GM21619 (cell line): ENCODE measurements around the gene ABCF1.
A peak's percentile ranks its signal among the peaks of the same experiment; 100 is the strongest.
"Not testable (repeated sequence)": the region's sequence is repeated elsewhere in the genome, so short reads cannot be mapped to it uniquely, and the experiment has no call there.

Experiments used
- ATAC-seq: cut with Tn5 transposase; IDR thresholded peaks from one replicate; pipeline ENCODE4 v1.9.1; 2021; ENCODE audit not compliant: unreplicated experiment

Gene ABCF1

DNA sequence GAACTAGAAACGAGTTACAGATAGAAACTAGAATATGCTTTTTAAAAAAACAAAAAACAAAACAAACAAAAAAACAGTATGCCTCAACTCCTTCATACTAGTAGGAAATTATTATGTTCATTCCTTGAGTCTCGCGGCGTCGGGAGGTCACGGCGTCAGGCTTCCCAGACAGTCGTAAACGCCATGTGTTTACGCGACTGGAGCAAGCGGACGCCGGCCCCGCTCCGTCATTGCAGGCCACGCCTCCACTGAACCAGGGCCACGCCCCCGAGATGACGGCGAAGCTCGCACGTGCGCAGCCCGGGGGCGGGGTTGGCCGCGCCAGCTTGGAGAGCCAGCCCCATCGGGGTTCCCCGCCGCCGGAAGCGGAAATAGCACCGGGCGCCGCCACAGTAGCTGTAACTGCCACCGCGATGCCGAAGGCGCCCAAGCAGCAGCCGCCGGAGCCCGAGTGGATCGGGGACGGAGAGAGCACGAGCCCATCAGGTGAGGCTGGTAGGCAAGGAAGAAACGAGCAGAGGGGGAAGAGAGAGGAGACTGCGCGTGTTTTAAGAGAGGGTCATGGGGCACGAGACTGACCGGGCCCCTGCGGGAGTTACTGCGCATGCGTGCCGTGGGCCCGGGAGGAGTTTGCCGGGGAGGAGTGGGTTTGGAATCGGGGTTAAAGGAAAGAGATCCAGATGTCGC lies at the start of gene ABCF1:
Gene ABCF1 (plus strand): TSS at position 368 of the 687 bp plus-strand sequence. CDS start 46 bp downstream, at position 414.
- ATAC-seq, result peak; percentile 87

DNA sequence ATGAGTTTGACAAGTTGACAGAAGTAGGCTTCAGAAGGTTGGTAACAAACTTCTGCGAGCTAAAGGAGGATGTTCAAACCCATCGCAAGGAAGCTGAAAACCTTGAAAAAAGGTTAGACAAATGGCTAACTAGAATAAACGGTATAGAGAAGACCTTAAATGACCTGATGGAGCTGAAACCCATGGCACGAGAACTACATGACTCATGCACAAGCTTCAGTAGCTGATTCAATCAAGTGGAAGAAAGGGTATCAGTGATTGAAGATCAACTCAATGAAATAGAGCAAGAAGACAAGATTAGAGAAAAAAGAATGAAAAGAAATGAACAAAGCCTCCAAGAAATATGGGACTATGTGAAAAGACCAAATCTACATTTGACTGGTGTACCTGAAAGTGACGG lies 49.3 kb upstream of the ABCF1 start:
- ATAC-seq, result not testable (repeated sequence)

DNA sequence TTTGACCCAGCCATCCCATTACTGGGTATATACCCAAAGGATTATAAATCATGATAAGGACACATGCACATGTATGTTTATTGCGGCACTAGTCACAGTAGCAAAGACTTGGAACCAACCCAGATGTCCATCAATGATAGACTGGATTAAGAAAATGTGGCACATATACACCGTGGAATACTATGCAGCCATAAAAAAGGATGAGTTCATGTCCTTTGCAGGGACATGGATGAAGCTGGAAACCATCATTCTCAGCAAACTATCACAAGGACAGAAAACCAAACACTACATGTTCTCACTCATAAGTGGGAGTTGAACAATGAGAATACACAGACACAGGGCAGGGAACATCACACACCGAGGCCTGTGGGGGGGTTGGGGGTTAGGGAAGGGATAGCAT lies 44.8 kb upstream of the ABCF1 start:
- not testable (repeated sequence) for ATAC-seq

DNA sequence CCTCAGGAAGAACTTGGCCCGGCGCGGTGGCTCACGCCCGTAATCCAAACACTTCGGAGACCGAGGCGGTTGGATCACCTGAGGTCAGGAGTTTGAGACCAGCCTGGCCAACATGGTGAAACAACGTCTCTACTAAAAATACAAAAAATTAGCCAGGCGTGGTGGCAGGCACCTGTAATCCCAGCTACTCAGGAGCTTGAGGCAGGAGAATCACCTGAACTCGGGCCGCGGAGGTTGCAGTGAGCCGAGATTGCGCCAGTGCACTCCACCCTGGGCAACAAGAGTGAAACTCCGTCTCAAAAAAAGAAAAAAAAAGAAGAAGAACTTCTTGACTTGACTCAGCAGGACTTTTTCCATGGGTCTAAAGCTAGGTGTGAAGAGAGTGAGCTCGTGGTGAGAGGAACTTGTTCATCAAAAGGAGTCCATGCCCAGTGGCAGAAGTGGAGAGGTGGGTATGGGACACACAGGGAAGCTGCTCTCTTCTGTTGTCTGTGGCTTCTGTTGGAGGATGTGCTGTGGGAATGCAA lies 41.8 kb upstream of the ABCF1 start:
- ATAC-seq, result not testable (repeated sequence)

DNA sequence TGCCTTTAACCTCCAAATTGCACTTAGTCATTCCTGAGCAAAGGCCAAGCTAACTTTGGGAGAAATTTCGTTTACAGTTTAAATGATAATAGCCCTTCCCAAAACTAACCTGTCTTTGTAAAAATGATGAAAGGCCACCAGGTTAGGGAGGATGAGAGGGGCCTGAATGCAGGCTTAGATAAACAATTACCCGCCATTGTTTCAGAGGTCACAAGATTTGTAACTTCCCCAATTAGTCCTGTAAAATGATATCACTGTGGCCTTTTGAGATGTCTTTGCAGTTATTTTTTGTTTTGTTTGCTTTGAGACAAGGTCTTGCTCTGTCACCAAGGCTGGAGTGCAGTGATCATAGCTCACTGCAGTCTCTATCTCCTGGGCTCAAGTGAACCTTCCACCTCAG lies 41.2 kb upstream of the ABCF1 start:
- no peak for ATAC-seq

DNA sequence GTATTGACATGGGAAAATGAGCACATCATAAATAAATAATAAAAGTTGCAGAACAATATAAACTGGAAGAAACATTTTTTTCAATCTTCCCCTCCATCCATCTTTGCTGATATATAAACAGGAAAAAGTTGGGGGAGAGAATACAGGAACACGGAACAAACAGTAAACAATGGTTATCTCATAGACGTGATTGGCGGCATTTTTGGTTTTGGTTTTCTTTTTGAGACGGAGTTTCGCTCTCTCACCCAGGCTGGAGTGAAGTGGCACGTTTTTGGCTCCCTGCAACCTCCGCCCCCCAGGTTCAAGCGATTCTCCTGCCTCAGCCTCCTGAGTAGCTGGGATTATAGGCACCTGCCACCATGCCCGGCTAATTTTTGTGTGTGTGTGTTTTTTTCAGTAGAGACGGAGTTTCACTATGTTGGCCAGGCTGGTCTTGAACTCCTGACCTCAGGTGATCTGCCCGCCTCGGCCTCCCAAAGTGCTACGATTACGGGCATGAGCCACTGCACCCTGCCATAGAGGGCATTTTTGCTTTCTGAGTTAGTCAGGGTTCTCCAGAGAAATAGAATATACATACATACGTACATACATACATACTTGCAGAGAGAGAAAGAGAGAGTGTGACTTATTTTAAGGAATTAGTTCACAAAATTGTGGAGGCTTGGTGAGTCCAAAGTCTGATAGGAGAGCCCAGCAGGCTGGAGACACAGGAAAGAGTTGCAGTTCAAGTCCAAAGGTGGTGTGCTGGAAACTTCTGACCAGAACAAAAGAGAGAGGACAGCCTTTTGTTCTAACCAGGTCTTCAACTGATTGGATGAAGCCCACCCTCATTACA lies 37.6 kb upstream of the ABCF1 start:
- no peak for ATAC-seq

DNA sequence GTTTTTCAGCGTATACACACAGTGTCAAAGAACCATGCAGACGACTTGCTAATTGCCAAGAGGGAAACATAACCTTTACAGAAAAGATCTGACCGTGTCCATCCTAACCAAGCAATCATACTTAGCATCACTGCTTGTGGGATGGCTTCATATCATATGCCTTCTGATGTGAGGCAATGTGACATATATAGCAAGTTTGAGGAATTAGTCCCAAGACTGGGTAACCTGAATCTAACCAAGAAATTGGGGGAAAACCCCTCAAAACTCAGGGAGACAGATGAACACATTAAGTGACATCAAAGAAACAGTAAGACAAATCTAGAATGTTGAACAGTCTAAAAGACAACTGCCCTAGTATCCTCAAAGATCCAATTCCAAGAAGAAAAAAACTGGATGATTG lies 33.3 kb upstream of the ABCF1 start:
- no peak for ATAC-seq

DNA sequence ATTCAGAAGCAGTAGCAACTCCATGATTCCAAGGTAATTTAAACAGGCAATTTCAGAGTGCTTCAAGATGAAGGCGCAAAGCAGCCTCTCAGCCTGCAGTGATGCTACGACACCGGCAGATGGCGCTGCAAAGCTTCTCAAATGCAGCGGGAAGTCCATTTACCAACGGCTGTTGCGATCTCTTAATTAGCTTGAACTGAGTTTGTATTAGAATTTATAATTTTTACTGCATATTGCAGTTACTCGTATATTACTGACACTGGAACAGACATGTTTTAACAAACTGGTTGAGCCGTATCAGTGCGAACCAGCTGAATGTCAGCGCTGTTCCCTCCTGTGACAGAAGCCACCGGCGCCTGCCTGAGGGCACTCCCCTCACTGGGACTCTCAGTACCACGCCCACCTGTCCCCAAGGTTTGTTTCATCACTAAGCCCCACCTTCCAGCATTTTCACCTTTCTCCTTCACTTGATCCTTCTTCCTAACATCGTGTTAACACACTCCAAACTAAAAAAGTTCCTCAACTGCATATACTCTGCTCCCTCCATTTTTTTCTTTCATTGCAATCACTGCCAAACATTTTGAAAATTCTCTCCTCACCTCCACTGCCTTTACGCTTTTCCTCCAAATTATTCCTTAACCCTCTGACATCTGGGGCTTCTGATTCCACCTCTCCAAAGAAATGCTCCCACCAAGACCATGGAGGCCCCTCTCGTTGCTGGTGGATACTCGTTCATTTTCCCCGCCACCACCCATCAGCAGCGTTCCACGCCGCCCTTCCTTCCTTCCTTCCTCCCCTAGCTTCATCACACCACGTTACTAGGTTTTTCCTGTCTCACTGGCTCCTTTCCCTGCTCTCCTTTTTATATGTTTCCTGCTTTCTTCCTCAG lies 29.5 kb upstream of the ABCF1 start:
- ATAC-seq, result no peak

DNA sequence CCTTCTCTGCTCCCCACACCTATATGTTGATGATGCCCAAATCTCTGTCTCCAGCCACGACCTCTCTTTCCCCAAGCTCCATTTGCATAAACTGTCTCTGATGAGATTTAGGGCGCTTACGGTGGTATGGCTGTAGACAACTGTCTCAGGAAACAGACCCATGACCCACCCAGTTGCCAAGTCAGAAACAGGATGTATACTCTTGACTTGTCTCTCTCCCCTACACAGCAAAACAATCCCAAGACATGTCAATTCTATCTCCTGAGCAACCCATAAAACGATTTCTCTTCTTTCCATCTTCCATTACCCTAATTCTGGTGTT lies 28.9 kb upstream of the ABCF1 start:
- no peak for ATAC-seq

DNA sequence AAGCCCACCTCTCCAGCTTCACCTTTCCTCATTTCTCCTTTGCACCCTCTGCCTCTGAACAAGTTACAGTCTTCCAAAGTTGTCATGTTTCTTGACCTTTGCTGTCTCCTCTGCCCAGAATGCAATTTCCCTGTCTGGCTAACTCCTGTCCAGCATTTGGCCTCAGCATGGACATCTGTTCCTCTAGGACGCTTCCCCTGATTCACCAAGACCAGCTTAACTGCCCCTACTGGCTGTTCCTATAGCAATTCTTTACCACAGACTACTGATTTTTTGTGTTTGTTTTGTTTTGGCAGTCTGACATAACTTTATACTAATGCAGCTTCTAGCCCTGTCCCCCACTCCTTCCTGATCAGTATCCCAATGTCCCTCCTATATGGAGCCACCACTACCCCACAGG lies 28.3 kb upstream of the ABCF1 start:
- ATAC-seq, result no peak

DNA sequence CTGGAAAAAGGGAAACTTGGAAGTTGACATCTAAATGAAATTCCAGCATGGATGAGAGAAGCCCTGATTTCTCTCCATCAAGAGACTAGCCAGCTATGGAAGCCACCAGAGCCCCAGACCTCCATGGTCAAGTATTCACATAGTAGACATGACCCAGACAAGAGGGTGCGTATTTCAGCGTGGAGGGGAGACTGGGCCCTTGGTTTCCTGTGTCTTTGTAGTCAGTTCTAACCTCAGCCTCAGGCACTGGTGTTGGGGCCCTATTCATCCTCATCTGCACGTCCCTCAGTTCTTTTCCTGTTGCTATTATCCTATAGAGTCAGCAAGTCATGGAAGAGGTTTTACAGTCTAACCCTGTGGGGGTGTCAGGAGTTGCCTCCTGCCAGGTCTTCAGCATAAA lies 27.4 kb upstream of the ABCF1 start:
- ATAC-seq, result no peak

DNA sequence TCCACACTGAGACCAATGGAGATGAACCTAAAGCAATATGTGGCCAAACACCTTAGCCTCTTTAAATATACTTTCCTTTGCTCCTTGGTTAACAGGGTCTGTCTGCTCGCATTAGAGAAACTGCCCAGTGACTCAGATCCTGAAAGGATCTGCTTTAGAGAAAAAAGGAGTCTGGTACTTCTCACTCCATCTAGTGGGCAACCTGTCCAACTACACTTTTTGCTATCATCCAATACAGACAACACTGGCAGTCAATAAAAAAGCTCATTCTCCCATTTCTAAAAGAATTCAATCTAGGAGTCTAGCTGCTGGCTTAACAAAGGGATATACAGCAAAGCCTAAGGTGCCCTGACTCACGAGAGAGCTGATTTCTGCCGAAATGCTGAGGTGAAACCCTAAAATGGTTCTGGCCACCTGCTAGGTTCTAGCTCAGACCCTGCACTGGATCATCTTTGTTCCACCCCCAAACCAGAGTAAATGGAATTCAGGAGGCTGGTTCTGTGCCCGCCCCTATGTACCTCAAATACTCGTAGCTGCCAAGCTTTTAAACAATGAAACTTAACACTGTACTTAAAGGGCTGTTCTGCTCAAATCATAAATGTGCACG lies 26.5 kb upstream of the ABCF1 start:
- no peak for ATAC-seq

DNA sequence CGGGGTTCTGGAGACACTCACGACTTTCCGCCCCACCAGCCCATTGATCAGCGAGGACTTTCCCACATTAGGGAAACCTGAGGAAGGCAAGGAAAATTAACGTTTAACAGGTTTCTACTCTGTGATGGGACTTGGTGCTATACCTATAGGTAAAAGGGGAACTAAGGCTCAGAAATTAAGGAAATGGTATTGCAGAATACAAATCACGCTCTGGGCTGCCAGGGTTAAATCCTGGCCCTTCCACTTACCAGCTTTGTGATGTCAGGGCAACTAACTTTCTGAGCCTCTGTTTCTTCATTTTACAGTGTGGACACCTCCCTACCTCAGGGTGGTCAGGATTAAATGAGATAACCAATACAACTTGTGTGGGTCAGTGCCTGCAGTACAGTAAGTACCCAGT lies 23.8 kb upstream of the ABCF1 start:
- no peak for ATAC-seq

DNA sequence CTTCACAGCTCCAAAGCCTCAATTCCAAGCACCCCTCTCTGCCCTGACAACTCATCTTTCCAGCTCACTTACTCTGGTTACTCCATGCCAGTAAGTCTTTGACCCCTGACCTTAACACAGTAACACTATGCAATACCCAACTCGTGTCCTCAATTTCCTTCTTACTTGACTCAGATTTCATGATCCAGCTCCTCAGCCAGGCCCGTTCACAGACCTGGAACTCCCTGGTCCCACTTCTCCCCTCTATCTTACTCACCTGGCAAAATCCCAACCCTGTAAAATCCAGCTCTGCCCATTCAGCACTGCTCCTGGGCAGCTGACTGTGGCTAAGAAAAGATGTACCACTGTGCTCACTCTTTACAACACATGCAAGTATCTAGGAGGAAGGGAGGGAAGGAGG lies 22.9 kb upstream of the ABCF1 start:
- no peak for ATAC-seq

DNA sequence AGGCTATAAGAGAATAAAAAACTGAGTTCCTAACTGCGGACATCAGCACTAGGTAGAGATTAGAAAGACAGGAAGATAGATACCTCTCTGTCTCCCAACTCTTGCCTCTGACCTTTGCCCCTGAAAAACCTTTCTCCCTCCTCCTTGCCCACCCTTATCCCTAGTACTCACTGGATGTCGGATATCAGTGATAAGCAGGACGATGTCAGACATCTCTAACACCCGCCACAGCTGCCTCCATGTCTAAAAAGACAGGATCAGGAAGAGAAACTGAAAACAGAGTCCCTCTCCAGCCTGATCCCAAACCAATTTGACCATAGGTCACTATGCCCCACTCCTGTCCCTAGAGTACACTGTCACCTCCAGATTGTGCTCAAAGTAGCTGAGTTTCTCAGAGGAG lies 16.8 kb upstream of the ABCF1 start:
- ATAC-seq, result no peak

DNA sequence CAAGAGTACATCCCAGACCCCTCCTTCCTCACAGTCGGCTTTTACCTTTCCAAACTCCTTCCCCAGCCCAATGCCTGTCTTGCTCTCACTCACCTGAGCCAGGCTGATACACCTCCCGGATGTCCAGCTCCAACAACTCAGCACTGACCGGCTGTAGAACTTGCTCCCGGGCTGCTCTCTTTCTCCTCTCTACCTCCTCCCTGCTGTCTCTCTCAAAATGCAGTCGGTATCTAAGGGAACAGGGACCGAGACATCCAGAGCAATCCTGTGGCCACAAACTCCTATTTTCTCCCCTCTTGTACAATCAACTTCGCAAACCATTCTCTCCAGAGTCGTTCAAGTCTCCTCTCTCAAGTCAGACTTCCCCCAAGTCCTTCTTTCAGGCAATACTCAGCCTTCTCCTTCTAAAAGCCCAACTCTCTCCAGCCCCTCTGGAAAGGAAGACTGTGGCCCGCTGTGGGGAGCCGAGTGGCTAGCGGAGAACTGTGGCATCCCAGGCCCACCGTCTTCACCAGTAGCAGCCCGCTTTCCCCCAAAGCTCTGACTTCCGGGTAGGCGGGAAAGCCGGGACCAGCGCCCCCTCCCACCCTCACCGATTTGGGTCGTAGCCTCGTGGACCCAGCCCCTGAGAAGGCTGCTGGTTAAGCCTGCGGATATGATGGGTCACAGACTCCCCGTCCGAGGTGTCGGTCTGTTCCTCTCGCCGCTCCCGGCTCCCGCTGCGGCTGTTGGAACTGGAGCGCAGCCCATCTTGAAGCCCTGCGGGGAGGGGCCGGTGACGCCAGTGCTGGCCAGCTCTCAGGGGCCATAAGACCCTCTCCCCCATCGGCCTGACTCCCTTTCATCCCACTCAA lies 16.1 kb upstream of the ABCF1 start:
- no peak for ATAC-seq

DNA sequence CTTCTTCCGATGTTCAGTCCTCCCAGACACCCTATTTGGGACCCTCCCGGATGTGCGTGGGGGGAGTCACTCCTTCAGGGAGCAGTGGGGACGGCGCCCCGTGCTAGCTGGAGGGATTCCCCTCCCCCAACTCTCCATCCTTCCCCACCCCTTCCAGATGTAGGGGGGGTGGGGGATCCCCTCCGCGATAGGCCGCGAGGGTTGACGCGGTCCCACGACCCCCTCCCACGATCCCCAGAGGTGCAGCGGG lies 15.5 kb upstream of the ABCF1 start:
- no peak for ATAC-seq

DNA sequence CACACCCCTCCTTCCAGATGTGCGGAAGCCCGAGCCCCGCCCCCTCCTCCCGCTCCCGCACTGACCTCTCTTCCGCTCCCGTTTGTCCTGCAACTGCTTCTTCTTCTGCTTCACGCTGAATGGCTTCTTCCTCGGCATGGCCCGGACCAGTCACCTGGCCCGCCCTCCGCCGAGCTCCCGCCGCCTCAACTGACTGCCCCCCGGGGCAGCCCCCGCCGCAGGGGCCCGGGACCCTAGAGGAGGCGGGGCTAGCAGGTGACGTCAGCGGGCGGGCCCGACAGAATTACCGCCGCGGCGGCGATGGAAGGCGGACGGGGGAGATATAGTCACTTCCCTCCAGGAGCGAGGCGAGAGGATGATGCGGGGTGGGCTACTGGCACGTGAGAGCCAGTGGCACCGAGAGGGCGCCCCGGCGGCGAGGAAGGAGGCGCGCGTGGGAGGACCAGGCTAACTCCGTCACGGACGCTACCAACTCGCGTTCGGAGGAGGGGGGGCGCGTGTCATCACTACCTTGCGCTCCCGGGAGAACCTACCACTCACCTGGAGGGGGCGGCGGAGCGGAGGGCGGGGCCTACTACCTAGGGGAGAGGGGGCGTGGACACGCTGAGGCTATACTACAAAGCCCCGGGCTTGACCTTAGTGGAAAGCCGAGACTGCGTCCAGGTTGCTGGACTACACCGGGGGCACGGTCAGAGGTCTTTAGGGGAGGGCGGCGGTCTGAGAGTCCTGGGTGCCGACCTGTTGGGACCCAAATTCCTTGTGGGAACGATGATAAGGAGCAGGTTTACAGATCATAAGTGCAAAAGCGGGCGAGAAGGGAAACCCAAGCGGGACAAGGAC lies 15.0 kb upstream of the ABCF1 start, which contains the start of gene GNL1:
Gene GNL1 (minus strand): TSS at position 424 of the 840 bp plus-strand sequence. CDS start 286 bp downstream, at position 138.
- ATAC-seq, result peak; percentile 65
